ENCODE measurements around the gene USP32. TPM values are rescaled to one million over a fixed set of nuclear protein-coding genes. Genes with fewer than 3 reads are reported as not detected.

The USP32 gene
- total RNA-seq, 1 donor from 2014 or later, result 39.7 TPM

DNA sequence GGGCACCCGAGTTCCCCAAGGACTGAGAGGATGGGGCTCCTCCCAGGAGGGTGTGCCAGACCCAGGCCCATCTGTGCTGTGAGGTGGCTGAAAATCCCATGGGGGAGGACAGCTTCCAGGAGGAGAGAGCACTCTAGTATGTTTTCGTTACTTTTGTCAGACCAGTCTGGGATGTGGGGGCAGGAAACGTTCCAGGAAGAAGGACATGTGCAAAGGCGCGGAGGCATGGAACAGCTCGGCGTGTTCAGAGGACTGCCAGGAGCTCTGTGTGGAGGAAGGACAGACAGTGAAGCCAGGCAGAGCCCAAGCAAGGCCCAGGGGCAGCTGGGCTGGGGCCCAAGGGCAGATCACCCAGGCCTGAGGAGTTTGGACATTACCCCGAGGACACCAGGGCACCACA, 235.2 kb downstream of the USP32 start:
- peaks cover 10 to 22% (median 11%) of the 10 kb centered on the region in 3 donors for H3K4me1 ChIP-seq (ENCODE audit: control insufficient read depth in 3 of 3, insufficient read depth in 3 of 3, low read length in 3 of 3)
- peaks cover 36 to 41% (median 40%) of the 10 kb centered on the region in 3 donors for H3K27me3 ChIP-seq (ENCODE audit: control insufficient read depth in 3 of 3, insufficient read depth in 3 of 3, low read length in 3 of 3)
- H3K4me3 ChIP-seq (ENCODE audit: low read length in 3 of 3), result no peak overlapping the region
- H3K27ac ChIP-seq (ENCODE audit: low read depth, low read length), result no peak overlapping the region
- H3K36me3 ChIP-seq (ENCODE audit: control insufficient read depth in 3 of 3, insufficient read depth in 3 of 3, low read length in 3 of 3), result no peaks in the 10 kb centered on the region
- no peak overlapping the region for H3K9ac ChIP-seq (ENCODE audit: low read depth in 1 of 3, low read length in 3 of 3)
- no peaks in the 10 kb centered on the region for H3K9me3 ChIP-seq (ENCODE audit: control insufficient read depth in 3 of 3, low read length in 3 of 3)

- H3K27ac ChIP-seq (ENCODE audit: low read depth, low read length), result no peak overlapping the region
- H3K9me3 ChIP-seq (ENCODE audit: control insufficient read depth in 3 of 3, low read length in 3 of 3), result no peaks in the 10 kb centered on the region
- no peaks in the 10 kb centered on the region for H3K36me3 ChIP-seq (ENCODE audit: control insufficient read depth in 3 of 3, insufficient read depth in 3 of 3, low read length in 3 of 3)
- H3K27me3 ChIP-seq (ENCODE audit: control insufficient read depth in 3 of 3, insufficient read depth in 3 of 3, low read length in 3 of 3), result peaks cover 40 to 48% (median 48%) of the 10 kb centered on the region in 3 donors
- no peak overlapping the region for H3K4me3 ChIP-seq (ENCODE audit: low read length in 3 of 3)
- H3K9ac ChIP-seq (ENCODE audit: low read depth in 1 of 3, low read length in 3 of 3), result no peak overlapping the region
- H3K4me1 ChIP-seq (ENCODE audit: control insufficient read depth in 3 of 3, insufficient read depth in 3 of 3, low read length in 3 of 3), result peaks cover 7 to 17% (median 11%) of the 10 kb centered on the region in 3 donors
These were observed 236.1 kb downstream of the USP32 start for GRCh38 chr17:60155815-60156214.

GRCh38 chr17:60155427-60155814, 236.5 kb downstream of the USP32 start:
- Histone ChIP-seq H3K27me3 (ENCODE audit: control insufficient read depth in 3 of 3, insufficient read depth in 3 of 3, low read length in 3 of 3) (peaks cover 41 to 52% (median 49%) of the 10 kb centered on the region in 3 donors), H3K27ac (ENCODE audit: low read depth, low read length) (no peak overlapping the region), H3K9ac (ENCODE audit: low read depth in 1 of 3, low read length in 3 of 3) (no peak overlapping the region), H3K36me3 (ENCODE audit: control insufficient read depth in 3 of 3, insufficient read depth in 3 of 3, low read length in 3 of 3) (no peaks in the 10 kb centered on the region), H3K4me1 (ENCODE audit: control insufficient read depth in 3 of 3, insufficient read depth in 3 of 3, low read length in 3 of 3) (peaks cover 7 to 17% (median 11%) of the 10 kb centered on the region in 3 donors), H3K4me3 (ENCODE audit: low read length in 3 of 3) (no peak overlapping the region), H3K9me3 (ENCODE audit: control insufficient read depth in 3 of 3, low read length in 3 of 3) (no peaks in the 10 kb centered on the region)

GRCh38 chr17:60154616-60155426, 237.1 kb downstream of the USP32 start:
- Histone ChIP-seq H3K4me1 (ENCODE audit: control insufficient read depth in 3 of 3, insufficient read depth in 3 of 3, low read length in 3 of 3) (peaks cover 7 to 17% (median 11%) of the 10 kb centered on the region in 3 donors), H3K9me3 (ENCODE audit: control insufficient read depth in 3 of 3, low read length in 3 of 3) (no peaks in the 10 kb centered on the region), H3K27me3 (ENCODE audit: control insufficient read depth in 3 of 3, insufficient read depth in 3 of 3, low read length in 3 of 3) (peaks cover 41 to 54% (median 46%) of the 10 kb centered on the region in 3 donors), H3K36me3 (ENCODE audit: control insufficient read depth in 3 of 3, insufficient read depth in 3 of 3, low read length in 3 of 3) (no peaks in the 10 kb centered on the region), H3K4me3 (ENCODE audit: low read length in 3 of 3) (no peak overlapping the region), H3K9ac (ENCODE audit: low read depth in 1 of 3, low read length in 3 of 3) (no peak overlapping the region), H3K27ac (ENCODE audit: low read depth, low read length) (no peak overlapping the region)

GRCh38 chr17:60153606-60154390, 238.1 kb downstream of the USP32 start:
- no peak overlapping the region for H3K27ac ChIP-seq (ENCODE audit: low read depth, low read length)
- peak overlapping the region in 1 of 3 donors; percentile 20 for H3K9ac ChIP-seq (ENCODE audit: low read depth in 1 of 3, low read length in 3 of 3)
- no peaks in the 10 kb centered on the region for H3K9me3 ChIP-seq (ENCODE audit: control insufficient read depth in 3 of 3, low read length in 3 of 3)
- peaks cover 7 to 17% (median 11%) of the 10 kb centered on the region in 3 donors for H3K4me1 ChIP-seq (ENCODE audit: control insufficient read depth in 3 of 3, insufficient read depth in 3 of 3, low read length in 3 of 3)
- H3K36me3 ChIP-seq (ENCODE audit: control insufficient read depth in 3 of 3, insufficient read depth in 3 of 3, low read length in 3 of 3), result no peaks in the 10 kb centered on the region
- no peak overlapping the region for H3K4me3 ChIP-seq (ENCODE audit: low read length in 3 of 3)
- H3K27me3 ChIP-seq (ENCODE audit: control insufficient read depth in 3 of 3, insufficient read depth in 3 of 3, low read length in 3 of 3), result peaks cover 45 to 60% (median 45%) of the 10 kb centered on the region in 3 donors

DNA sequence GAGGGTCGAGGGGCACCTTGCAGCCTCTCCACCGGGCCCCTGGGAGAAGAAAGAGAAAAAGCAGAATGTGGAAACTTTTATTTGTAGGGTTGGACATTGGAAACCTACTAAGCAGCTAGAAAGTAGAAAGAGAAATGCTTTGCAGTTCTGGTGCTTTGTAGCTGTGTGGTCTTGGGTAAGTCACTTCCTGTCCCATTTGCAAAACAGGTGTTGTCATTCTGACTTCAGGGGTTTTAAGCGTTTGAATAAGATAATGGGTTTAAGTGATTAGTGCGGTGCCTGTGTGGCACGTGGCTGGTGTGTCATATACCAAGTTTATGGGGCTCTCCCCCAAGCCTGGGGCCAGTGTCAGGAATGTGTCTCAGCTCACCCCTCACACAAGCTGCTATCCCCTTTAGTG, 240.6 kb downstream of the USP32 start:
- Histone ChIP-seq H3K27me3 (ENCODE audit: control insufficient read depth in 3 of 3, insufficient read depth in 3 of 3, low read length in 3 of 3) (peaks cover 55 to 76% (median 58%) of the 10 kb centered on the region in 3 donors), H3K4me1 (ENCODE audit: control insufficient read depth in 3 of 3, insufficient read depth in 3 of 3, low read length in 3 of 3) (peaks cover 7 to 13% (median 11%) of the 10 kb centered on the region in 3 donors), H3K36me3 (ENCODE audit: control insufficient read depth in 3 of 3, insufficient read depth in 3 of 3, low read length in 3 of 3) (no peaks in the 10 kb centered on the region), H3K9me3 (ENCODE audit: control insufficient read depth in 3 of 3, low read length in 3 of 3) (no peaks in the 10 kb centered on the region), H3K4me3 (ENCODE audit: low read length in 3 of 3) (no peak overlapping the region), H3K9ac (ENCODE audit: low read depth in 1 of 3, low read length in 3 of 3) (no peak overlapping the region), H3K27ac (ENCODE audit: low read depth, low read length) (no peak overlapping the region)

- H3K4me3 ChIP-seq (ENCODE audit: low read length in 3 of 3), result peak within 1 kb of the TSS in 1 of 3 donors; percentile 29
These were observed 242.0 kb downstream of the USP32 start, which contains the start of gene CA4 for GRCh38 chr17:60149691-60150582. Gene CA4 (plus strand): TSS chr17:60149973. CDS start chr17:60150035, 62 bp downstream.

DNA sequence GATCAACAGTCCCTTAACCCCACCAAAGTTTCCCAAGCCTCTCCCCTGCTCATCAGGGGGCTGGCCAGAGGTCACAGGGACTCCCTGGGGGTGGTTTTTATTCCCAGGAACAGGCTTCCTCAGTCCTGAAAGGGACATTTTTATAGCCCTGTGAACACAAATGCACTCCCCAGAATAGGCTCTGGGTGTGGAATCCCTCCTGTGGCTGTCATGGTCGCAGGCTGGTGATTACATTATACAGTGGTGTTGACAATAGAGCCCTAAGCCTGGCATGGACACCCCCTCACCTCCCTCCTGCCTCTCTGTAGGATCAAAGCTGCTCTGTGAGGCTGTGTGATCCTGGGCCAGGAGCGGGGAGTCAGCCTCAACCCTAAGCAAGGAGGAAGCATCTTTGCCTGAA, 243.6 kb downstream of the USP32 start:
- Histone ChIP-seq H3K4me3 (ENCODE audit: low read length in 3 of 3) (no peak overlapping the region), H3K4me1 (ENCODE audit: control insufficient read depth in 3 of 3, insufficient read depth in 3 of 3, low read length in 3 of 3) (peaks cover 1 to 4% (median 2%) of the 10 kb centered on the region in 3 donors), H3K27ac (ENCODE audit: low read depth, low read length) (no peak overlapping the region), H3K36me3 (ENCODE audit: control insufficient read depth in 3 of 3, insufficient read depth in 3 of 3, low read length in 3 of 3) (no peaks in the 10 kb centered on the region), H3K27me3 (ENCODE audit: control insufficient read depth in 3 of 3, insufficient read depth in 3 of 3, low read length in 3 of 3) (peaks cover 62 to 73% (median 68%) of the 10 kb centered on the region in 3 donors), H3K9ac (ENCODE audit: low read depth in 1 of 3, low read length in 3 of 3) (no peak overlapping the region), H3K9me3 (ENCODE audit: control insufficient read depth in 3 of 3, low read length in 3 of 3) (no peaks in the 10 kb centered on the region)

More at GRCh38 chr17:60149691-60150582, 242.0 kb downstream of the USP32 start, which contains the start of gene CA4:
- Histone ChIP-seq H3K4me1 (ENCODE audit: control insufficient read depth in 3 of 3, insufficient read depth in 3 of 3, low read length in 3 of 3) (peaks cover 4 to 7% (median 6%) of the 10 kb centered on the region in 3 donors), H3K27me3 (ENCODE audit: control insufficient read depth in 3 of 3, insufficient read depth in 3 of 3, low read length in 3 of 3) (peaks cover 65 to 80% (median 70%) of the 10 kb centered on the region in 3 donors), H3K9ac (ENCODE audit: low read depth in 1 of 3, low read length in 3 of 3) (no peak within 1 kb of the TSS), H3K36me3 (ENCODE audit: control insufficient read depth in 3 of 3, insufficient read depth in 3 of 3, low read length in 3 of 3) (no peaks in the 10 kb centered on the region), H3K27ac (ENCODE audit: low read depth, low read length) (no peak within 1 kb of the TSS), H3K9me3 (ENCODE audit: control insufficient read depth in 3 of 3, low read length in 3 of 3) (no peaks in the 10 kb centered on the region)

DNA sequence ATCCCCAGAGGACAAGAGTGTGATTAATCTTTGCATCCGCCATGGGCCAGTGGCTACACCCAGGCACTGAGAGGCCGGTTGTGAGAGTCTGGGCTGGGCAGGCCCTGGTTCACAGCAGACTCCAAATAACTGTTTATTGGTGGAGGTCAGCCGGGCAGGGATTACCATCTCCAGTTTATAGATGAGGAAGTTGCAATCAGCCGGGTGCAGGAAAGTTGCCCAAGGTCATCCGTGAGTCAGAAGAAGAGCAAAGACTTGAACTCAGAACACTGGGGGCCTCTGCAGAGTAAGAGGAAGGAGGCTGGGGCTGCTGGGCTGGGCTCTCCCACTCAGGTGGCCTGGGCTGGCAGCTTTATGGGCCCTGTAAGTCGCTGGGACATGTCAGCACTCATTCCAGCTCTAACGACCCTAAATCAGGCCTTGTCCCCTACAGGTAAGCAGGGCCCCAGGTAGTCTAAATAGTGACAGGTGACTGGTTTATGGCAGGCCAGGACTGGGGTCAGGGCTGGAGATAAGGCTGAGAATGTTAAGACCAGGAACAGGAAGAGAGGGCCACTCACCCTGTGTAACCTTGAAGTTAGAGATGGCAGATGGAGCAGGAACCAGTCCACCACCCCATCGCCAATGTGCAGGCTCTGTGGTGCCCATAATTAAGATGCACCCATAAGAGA, 244.2 kb downstream of the USP32 start:
- Histone ChIP-seq H3K36me3 (ENCODE audit: control insufficient read depth in 3 of 3, insufficient read depth in 3 of 3, low read length in 3 of 3) (no peaks in the 10 kb centered on the region), H3K9ac (ENCODE audit: low read depth in 1 of 3, low read length in 3 of 3) (no peak overlapping the region), H3K4me1 (ENCODE audit: control insufficient read depth in 3 of 3, insufficient read depth in 3 of 3, low read length in 3 of 3) (peaks cover 7 to 11% (median 7%) of the 10 kb centered on the region in 3 donors), H3K4me3 (ENCODE audit: low read length in 3 of 3) (no peak overlapping the region), H3K27ac (ENCODE audit: low read depth, low read length) (no peak overlapping the region), H3K27me3 (ENCODE audit: control insufficient read depth in 3 of 3, insufficient read depth in 3 of 3, low read length in 3 of 3) (peaks cover 68 to 73% (median 68%) of the 10 kb centered on the region in 3 donors), H3K9me3 (ENCODE audit: control insufficient read depth in 3 of 3, low read length in 3 of 3) (no peaks in the 10 kb centered on the region)
